Umbilical cord (tissue), 2 donors: ENCODE results near the gene AKAP8L. TPM values are rescaled to one million over a fixed set of nuclear protein-coding genes. Genes with fewer than 3 reads are reported as not detected.
"Not testable (repeated sequence)": the region's sequence is repeated elsewhere in the genome, so short reads cannot be mapped to it uniquely, and the experiment has no call there.

Source experiments
- DNase-seq: peaks from one replicate; pipeline ENCODE4 v3.0.0-alpha.2; 2015; ENCODE audit warnings: low spot score
- total RNA-seq: library from RNA; depleted of rRNA; stranded (reverse); fragments of >200 nt; gene quantifications from one replicate; pipeline ENCODE4 v1.2.3, GENCODE V29; 2014; ENCODE audit warnings: low replicate concordance; ENCODE audit not compliant: insufficient read depth

Gene AKAP8L
- total RNA-seq, 1 donor from 2014 or later: 28.4 TPM

DNA sequence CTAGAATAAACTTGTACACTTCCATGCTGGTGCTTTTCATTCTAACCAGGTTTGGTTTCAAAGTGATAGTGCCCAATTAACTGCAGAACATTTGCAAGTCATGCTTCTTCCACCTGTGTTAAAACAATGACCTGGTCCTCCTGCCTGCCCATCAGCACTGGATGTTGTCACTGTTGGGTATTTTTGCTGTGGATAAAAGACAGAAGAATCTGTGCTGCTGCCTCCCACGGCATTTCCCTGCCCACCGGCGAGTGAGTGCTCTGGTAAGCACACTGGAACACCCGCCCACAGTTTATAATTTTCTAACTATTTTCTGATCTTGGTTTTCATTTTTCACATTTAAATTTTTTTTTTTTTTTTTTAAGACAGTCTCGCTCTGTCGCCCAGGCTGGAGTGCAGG, 36.9 kb downstream of the AKAP8L start:
- no peak for DNase-seq

DNA sequence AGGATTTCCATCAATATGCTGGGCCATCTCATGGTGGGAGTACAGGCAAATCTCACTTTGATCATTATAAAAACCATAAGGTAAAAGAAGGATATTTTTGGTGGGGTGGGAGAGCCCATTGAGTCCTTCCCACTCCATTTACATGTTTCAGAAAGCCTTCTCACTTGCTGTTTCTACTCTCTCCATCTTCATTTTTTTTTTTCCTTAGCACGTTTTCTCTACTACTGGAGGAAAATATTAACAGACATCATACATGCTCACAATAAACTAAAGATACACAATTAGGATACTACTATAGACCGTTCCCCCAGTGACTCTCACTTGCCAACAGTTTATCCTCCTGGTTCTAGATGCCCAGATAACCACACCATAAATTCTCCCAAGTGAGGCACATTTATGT, 37.4 kb downstream of the AKAP8L start:
- DNase-seq: no peak

DNA sequence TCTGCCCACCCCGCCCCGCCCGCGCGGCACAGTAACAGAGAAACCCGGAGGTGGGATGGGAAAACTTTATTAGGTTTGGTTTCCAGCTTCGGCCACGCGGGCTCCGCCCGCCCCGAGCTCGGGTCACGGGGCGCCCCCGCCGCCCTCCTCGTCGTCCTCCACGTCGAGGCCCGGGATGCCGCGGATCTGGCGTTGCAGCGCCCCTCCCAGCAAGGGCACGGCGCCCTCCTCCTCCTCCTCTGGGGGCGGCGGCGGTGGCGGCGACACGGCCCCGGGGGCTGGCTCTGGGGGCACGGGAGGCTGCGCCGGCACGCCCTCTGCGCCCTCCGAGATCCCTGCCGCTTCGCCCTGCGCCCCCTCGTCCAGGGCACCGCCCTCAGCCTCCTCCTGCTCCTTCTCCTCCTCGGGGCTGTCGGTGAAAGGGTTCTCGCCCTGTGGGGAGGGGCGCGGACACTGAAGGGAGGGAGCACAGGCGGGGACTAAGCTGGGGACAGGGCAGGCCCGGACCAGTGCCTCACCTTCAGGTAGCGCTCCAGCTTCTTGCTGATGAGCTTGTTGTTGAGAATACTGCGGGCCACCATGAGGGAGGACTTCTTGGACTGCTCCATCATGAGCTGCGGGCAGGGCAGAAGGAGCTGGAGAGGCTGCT, 38.7 kb downstream of the AKAP8L start:
- DNase-seq: peak; percentile 84

DNA sequence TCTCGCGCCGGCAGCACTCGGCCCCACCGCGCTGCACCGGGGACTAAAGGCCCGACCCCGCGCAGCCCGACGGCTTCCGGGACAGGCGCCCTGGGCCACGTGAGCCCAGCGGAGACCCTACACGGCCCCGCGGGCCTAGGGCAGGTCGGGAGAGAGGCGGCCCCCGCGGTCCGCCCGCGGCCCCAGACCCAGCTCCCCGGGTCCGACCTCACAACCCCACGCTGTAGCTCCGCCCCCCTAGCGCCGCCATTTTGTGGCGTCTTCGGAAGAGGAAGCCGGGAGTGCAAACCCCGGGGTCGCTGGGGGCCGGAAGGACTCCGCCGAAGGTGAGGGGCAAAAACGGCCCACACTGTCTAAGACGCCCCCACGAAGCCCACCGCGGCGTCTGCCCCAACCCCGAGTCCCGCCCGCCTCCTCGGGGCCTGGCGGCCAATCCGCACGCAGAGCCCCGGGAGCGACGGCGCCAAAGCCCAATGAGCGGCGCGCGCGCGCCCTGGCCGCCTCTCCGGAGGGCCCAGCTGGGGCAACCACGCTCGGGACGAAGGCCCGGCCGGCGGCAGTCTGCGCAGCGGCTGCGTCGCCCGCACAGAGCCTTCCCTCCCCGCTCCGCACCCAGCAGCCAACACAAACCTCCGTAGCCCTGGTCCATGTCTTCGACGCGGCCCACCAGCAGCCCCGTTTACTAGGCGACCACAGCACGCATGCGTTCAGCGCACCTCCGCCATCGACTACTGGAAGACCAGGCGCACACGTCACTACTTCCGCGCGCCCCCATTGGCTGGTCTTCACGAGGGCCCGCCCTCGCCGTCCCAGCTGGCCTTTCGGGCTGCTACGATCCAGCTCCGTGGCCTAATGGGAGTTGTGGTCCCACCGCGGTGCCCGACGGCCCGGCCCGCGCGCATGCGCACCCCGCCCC, 39.4 kb downstream of the AKAP8L start, which contains the start of gene AKAP8:
Gene AKAP8 (minus strand): TSS at position 705 of the 916 bp plus-strand sequence. CDS start 56 bp downstream, at position 649.
- peak; percentile 99 for DNase-seq

DNA sequence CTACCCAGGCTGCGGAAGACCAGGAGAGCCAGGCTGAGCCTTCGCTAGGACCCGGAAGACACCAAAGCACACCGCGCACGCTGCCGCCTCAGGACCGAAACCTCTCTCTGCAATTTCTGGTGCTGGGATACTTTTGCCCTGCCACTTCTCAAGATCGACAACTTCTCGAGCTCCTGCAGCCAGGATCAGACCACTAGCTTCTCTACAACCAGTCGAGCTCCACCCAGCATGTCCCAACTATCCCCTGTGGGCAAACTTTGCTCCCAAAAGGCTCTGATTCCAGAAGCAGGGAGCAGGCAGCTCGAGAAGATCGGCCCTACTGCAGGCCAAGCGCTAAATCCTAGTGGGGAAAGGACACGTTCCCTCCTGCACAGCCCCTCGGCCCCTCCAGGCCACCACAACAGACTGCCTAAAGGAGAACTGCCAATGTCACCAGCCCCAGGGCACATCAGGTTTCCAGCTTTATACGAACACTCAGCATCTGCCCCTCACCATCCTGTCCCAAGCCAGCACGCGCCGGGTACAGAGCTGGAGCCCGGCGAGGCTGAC, 40.2 kb downstream of the AKAP8L start:
- peak; percentile 68 for DNase-seq

DNA sequence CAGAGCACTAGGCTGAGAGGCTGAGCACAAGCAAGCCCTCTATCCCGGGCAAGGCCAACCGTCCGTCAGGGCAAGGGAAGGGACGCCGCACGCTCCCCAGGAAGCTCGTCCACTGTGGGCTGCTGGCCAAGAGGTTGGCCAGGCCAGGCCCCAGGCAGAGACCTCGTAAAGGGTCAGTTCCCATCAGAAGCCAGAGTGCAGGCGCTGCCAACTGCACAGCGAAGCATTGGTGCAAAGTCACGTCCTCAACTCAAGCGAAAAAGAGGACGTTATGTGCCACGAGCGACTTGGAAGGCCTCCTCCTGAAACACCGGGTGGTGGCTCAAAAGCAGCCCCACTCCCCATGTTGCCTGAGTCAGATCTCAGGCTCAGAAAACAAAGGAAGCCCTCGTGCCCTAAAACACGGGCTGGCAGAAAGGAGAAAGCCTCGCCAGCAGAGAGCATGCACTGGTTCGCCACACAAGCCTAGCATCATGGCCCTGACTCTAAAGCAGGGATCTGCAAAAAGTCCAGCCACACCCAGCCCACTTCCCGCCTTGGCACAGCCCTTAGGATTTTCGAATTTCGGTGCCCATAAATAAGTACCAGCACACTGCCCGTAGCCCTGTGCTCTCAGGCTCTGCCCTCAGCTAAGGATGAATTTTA, 43.9 kb downstream of the AKAP8L start:
- DNase-seq: no peak

DNA sequence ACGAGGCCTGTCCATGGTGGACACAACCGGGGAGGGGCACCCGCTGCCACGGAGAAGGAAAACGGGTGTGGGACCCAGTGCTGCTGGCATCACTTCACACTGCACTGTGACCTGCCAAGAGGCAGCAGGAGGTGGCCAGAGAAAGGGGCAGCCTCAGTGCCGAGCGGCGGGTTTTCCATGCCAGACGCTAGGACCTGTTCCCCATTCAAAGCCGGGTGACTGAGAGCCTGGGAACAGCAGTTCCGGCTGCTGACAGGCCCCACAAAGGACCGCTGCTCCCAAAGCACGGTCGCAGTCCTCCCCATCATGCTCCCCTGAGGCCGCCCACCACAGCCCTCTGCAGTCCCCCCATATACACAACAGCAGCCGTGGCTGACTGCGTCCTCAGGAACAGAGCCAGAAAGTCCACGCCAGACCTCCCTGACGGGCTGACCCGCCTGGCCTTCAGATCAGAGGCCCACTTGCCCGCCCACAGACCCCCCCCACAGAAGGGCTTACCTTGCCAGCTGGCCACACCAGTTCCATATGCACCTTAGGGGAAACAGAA, 44.6 kb downstream of the AKAP8L start:
- no peak for DNase-seq

DNA sequence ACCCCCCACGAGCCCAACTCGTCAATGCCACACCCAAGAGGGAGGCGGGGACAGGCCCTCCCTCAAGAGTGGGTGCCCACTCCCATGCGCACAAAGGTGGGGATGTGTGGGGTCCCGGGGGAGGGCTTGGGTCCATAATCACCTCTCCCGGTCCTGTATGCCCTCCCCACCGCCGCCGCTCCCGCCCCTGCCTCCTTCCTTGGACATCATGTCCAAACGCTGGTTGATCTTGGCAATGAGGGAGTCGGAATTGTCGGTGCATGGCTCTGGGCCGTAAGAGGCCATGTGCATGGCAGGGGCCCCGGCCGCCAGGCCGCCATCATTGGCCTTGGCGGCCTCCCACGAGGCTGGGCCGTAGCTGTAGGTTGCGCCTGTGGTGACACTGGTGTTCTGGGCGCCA, 45.1 kb downstream of the AKAP8L start:
- DNase-seq: no peak

DNA sequence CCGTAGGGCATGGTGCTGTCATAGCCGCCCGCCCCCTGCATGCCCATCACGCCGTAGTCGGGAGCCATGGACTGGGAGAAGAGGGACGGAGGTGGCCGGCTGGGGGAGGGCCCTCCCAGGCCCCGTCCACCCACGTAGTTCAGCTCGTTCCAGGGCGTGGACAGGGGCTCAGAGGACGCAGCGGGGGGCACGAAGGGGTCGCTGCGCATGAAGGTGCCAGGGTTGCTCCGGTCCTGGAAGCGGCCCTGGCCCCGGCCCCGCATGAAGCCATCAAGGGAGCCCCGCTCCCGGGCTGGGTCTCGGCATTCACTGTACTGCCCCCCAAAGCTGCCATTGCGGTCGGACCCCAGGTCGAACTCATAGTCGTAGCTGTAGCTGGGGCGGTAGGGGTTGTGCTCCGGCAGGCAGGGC, 45.9 kb downstream of the AKAP8L start:
- DNase-seq: no peak

DNA sequence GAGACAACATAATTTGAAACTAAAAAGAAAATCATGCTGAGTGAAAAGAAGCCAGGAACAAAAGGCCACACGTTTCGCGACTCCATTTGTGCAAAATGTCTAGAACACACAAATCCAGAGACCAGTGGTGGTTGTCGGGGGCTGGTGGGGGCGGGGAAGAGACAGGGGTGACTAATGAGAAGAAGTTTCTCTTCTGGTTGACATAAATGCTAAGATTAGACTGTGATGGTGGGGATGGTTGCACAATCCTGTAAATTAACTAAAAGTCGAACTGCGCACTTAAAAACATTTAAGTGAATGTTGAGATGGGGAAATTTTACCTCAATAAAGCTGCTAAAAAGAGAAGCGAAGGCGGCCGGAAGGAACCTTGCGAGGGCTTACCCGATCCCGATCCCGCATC, 46.3 kb downstream of the AKAP8L start:
- DNase-seq: no peak

DNA sequence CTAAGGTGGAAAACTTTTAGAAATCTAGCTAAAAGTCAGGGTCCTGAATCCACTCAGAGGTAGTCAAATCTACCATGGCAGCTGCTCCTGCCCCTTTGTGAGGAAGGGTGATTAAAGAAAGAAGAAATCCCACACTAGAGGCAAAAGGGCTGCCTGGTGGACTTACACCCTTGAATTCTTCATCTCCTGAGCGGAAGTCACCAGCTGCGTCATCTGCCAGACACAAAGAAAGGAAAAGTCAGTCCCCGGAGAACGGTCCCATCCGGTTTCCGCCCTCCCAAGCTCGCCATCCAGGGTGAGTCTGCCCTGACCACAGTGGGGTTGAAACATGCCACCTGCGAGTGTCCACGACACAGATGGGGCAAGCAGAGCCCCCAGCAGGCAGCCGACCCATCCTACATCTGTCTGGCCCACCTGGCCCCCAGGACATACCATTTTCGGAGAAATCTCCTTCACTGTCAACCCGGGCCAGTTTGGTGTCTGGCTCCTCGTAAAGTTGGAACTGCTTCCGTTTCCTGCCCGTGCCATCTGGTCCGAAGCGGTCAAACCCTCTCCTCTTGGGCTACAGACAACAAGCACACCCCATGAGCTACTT, 46.9 kb downstream of the AKAP8L start:
- DNase-seq: no peak

DNA sequence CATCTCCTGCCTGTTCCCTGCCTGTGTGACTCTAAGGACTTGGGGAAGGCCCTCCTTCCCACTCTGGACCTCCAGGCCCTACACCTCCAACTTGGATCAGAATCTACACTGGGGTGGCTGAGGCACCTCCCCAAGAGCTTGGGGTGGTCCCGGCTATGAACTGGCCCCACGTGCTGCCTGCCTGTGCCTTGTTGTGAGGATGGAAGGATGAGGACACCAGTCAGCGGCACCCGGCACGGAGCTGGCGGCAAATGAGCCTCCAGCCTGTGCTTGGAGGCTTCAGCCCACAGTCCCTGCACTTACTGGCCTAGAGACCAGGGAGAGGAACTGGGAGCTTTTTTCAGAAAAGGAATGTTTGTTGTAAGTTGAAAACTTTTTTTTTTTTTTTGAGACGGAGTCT, 47.7 kb downstream of the AKAP8L start:
- no peak for DNase-seq

DNA sequence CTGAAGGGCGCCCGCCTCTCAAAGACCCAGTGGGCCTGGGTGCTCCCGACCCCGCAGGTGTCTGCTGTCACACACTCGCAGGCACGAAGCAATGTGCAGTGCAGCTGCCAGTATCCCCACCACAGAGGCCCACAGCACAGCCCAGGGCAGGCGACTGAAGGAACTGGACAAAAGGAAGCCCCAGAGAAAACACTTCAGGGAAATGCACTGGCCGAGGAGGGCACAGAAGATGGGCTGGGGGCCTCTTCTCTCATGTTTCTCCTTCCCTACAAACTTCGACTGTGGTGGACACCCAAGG, 49.2 kb downstream of the AKAP8L start:
- DNase-seq: no peak

DNA sequence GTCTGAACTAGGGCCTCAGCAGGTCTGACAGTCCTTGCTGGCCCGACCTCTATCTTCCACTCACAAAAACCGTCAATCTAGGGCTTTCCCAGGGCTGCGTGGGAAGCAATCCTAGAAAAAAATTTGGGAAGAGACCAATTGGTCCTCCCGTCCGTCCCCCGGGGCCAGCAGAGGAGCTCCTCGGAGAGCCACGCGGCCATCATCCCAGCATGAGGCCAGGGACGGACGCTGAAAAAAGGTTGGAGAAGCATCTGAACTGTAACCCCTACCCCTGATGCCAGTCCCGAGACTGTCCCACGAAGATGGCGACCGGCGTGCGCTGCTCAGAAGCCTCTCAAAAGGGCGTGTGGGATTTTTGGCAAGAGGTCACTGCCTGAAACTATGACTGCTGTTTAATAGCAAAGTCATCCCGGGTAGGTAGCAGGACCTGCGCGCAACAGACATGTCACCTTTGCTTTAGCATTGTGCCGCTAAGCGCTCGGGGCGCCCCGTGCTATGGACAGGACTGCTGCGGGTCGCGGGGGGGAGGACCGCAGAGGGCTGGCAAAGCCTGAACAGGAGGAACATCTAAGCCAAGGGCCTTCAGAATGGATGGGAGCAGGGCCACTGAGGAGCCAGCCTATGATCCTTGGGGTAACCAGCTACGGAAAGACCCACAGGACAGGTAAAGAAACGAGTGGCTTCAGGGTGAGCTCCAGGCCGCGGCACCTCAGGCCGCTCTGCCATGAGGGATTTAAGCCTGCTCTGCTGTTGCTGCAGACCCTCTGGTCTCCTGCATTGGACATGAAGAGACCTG, 49.8 kb downstream of the AKAP8L start:
- DNase-seq: no peak

DNA sequence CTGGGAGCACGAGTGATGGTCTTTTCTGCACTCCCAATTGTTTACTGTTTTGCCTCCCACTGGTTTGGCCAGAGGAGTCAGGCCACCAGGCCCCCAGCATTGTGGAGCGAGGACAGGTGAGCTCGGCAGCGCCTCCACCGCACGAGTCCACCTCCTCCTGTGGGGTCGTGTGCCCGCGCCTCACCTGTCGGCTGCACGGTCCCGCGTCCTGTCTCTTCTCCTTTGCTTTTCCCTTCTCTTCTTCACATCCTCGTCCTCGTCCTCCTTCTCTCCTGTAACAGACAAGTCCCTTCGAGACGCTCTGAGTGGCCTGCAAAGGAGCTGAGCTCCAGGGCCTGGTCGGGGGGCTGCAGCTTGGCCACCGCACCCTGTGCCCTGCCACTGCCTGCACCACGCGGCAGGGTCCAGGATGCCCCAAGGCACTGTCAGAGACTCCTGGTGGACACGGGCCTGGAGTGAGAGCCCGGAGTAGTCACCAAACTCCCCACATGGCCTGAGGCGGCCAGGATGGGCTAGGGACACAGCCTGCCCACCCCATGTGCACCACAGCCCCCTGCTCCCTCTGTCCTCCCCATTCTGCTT, 50.6 kb downstream of the AKAP8L start:
- DNase-seq: no peak

DNA sequence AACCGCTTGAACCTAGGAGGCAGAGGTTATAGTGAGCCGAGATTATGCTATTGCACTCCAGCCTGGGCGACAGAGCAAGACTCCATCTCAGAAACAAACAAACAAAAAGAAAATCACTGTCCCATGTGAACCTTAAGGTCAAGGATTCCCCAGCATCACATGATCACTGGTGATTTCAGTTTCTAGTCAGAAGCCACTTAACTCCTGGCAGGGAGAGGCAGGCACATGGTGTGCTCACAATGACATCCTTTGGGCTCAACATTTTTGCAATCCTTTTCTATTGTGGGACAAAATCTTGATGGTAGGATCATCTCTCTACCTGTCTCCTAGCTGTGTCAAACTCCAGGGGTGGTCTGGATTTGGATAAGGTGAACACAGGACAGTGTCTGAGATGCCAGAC, 51.3 kb downstream of the AKAP8L start:
- DNase-seq: no peak

DNA sequence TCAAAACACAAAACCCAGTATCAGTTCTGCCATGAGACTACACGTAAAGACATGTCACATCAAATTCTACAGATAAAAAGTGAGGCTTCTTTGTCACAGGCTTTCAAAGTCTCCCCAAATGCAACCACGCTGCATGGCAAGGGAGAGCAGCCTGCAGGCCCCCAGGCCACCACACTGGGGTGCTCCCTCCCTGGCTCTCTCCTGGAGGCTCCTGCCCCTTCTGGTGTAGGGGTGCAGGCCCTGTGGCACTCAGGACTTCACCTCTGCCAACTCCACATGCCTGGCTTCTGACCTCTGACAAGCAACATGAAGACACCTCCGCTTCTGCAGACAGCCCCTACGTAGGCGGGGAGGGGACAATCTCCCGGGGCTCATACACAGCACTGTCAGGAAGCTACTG, 53.5 kb downstream of the AKAP8L start:
- no peak for DNase-seq

DNA sequence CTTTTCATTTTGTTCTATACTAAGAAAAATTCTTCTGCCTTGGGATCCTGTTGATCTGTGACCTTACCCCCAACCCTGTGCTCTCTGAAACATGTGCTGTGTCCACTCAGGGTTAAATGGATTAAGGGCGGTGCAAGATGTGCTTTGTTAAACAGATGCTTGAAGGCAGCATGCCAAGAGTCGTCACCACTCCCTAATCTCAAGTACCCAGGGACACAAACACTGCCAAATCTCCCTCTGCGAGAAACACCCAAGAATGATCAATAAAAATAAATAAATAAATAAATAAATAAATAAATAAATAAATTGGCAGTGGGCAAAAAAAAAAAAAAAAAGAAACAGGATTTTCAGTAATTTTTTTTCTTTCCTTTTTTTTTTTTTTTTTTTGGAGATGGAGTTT, 55.0 kb downstream of the AKAP8L start:
- DNase-seq: not testable (repeated sequence)

DNA sequence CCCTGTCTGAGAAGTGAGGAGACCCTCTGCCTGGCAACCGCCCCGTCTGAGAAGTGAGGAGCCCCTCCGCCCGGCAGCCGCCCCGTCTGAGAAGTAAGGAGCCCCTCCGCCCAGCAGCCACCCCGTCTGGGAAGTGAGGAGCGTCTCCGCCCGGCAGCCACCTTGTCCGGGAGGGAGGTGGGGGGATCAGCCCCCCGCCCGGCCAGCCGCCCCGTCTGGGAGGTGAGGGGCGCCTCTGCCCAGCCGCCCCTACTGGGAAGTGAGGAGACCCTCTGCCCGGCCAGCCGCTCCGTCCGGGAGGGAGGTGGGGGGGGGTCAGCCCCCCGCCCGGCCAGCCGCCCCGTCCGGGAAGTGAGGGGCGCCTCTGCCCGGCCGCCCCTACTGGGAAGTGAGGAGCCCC, 55.7 kb downstream of the AKAP8L start:
- DNase-seq: not testable (repeated sequence)

DNA sequence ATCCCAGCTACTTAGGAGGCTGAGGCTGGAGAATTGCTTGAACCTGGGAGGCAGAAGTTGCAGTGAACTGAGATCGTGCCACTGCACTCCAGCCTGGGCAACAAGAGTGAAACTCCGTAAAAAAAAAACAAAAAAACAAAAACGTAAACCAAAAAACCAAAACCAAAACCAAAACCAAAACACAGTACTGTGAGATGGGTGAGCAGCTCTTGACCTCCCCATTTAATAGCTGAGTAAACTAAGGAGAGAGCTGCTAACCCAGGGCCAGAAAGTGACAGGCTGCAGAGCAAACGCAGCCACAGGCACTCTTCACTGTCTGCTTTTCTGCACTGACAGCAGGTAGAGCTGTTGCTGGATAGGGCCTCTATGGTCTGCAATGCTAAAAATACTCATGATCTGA, 58.8 kb downstream of the AKAP8L start:
- DNase-seq: not testable (repeated sequence)
